Measurements from ENCODE around the gene RIMS1.

RIMS1 gene

GRCh38 chr6:72287801-72288200 lies 401.5 kb downstream of the RIMS1 start:
- in situ Hi-C loops (cut with MboI; ENCODE audit: low sequenced_read_pairs, unreplicated experiment), result no loop called here
- TF ChIP-seq CTCF (IDR thresholded peaks at IDR 0.05; ENCODE audit: borderline replicate concordance, control extremely low read depth, extremely low read depth, insufficient read depth, missing control alignments), result no peak
- no peak for DNase-seq (ENCODE audit: low spot score)

DNA sequence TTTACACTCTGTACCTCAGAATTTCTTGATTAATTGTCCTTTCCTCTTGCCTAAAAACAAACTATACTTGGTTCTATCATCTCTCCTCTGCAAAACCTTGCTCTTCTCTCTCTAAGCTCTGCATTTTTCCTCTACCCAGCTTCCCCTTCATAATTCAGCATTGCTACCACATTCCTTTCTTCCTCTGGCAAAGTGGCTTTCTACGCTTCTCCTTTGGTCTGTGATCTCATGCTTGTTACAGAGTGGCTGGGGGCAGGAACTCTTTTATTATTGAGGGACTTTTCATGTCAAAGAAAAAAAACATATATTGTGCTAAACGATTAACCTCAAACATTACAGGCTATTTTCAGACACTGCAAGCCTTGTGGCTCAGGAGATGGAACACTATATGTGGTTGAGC lies 402.2 kb downstream of the RIMS1 start:
- TF ChIP-seq CTCF (IDR thresholded peaks at IDR 0.05; ENCODE audit: borderline replicate concordance, control extremely low read depth, extremely low read depth, insufficient read depth, missing control alignments), result no peak
- no peak for DNase-seq (ENCODE audit: low spot score)
- in situ Hi-C loops (cut with MboI; ENCODE audit: low sequenced_read_pairs, unreplicated experiment), result no loop called here

DNA sequence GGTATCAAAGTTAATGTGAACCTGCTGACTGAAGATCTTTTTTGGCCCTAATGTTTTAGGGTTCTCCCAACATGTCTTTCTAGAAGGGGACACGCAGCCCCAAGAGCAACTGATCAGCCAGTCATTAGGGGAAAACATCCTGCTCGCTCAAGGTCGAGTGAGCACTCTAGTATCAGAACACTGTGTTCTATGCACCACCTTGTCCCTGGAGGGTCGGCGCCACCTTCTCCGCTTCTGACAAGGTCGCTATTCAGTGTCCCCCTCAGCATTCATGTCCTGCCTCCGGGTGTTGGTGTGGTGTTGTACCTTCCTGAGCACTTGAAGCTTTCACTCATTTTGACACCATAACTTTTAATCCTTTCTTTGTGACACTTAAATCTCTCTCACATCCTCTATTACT lies 404.3 kb downstream of the RIMS1 start:
- in situ Hi-C loops (cut with MboI; ENCODE audit: low sequenced_read_pairs, unreplicated experiment), result no loop called here
- DNase-seq (ENCODE audit: low spot score), result no peak
- TF ChIP-seq CTCF (IDR thresholded peaks at IDR 0.05; ENCODE audit: borderline replicate concordance, control extremely low read depth, extremely low read depth, insufficient read depth, missing control alignments), result no peak

DNA sequence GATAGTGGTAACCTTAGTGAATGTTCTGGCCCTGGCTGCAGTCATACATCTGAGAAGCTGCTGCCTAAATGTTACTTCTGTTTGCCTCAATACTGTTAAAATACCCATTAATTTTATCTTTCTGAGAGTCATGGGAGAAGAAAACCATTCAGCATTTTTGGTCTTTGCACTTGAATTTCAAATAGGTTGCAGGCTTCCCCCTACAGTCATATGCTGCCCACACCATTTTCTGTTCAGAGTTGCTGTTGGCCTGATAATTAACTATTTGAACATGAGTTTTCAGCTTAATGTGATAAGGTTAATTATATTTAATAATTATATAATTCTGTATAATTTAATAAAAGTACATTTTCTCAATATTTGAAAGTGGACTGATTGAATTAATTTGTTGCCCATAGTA lies 410.0 kb downstream of the RIMS1 start:
- DNase-seq (ENCODE audit: low spot score), result no peak
- no peak for TF ChIP-seq CTCF (IDR thresholded peaks at IDR 0.05; ENCODE audit: borderline replicate concordance, control extremely low read depth, extremely low read depth, insufficient read depth, missing control alignments)
- in situ Hi-C loops (cut with MboI; ENCODE audit: low sequenced_read_pairs, unreplicated experiment), result no loop called here

DNA sequence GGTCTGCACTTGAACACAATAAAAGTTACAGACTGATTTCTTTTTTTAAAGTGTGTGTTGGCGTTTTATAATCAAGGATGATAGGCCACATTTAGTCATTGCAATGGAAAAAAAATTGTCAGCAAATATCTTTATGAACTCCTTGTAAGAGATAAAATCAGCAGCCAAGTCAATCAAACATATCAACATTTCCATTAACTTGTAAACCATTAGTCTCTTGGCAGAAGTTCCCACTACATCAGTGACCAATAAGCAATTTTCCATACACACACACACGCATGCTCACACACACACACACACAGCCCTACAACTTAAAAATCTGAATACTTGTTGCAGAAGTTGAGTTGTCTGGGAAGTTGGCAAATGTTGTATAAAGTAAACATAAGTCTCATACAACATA lies 419.6 kb downstream of the RIMS1 start:
- no peak for DNase-seq (ENCODE audit: low spot score)
- in situ Hi-C loops (cut with MboI; ENCODE audit: low sequenced_read_pairs, unreplicated experiment), result no loop called here
- TF ChIP-seq CTCF (IDR thresholded peaks at IDR 0.05; ENCODE audit: borderline replicate concordance, control extremely low read depth, extremely low read depth, insufficient read depth, missing control alignments), result no peak

GRCh38 chr6:72316675-72317380 lies 430.5 kb downstream of the RIMS1 start:
- no peak for TF ChIP-seq CTCF (IDR thresholded peaks at IDR 0.05; ENCODE audit: borderline replicate concordance, control extremely low read depth, extremely low read depth, insufficient read depth, missing control alignments)
- in situ Hi-C loops (cut with MboI; ENCODE audit: low sequenced_read_pairs, unreplicated experiment), result no loop called here
- no peak for DNase-seq (ENCODE audit: low spot score)

All from GM13976 (cell line).